H9 (cell line): ENCODE measurements around the gene SYNPO2. TPM values are rescaled to one million over a fixed set of nuclear protein-coding genes. Genes with fewer than 3 reads are reported as not detected.

ENCODE experiments used
- DNase-seq: peaks from one replicate; pipeline ENCODE4 v3.0.0-alpha.2; 2017
- H2AFZ ChIP-seq: one replicate; pipeline ENCODE4 v1.6.1; 2013; ENCODE audit warnings: mild to moderate bottlenecking, low read length, control low read depth, moderate library complexity
- H2AK5ac ChIP-seq: 2 replicates; pipeline ENCODE4 v1.6.1; 2013; ENCODE audit warnings: low read length, control low read depth, mixed read lengths; ENCODE audit not compliant: insufficient read length
- H2BK120ac ChIP-seq: one replicate; pipeline ENCODE4 v1.6.1; 2013; ENCODE audit warnings: low read depth, mild to moderate bottlenecking, low read length, control low read depth, inconsistent platforms; ENCODE audit not compliant: poor library complexity, severe bottlenecking
- H2BK12ac ChIP-seq: 2 replicates; pipeline ENCODE4 v1.6.1; 2013; ENCODE audit warnings: low read length, control low read depth, mixed read lengths, low read depth; ENCODE audit not compliant: insufficient read length
- H2BK15ac ChIP-seq: 2 replicates; pipeline ENCODE4 v1.6.1; 2013; ENCODE audit warnings: low read depth, low read length, control low read depth
- H2BK20ac ChIP-seq: one replicate; pipeline ENCODE4 v1.6.1; 2013; ENCODE audit warnings: low read depth, mild to moderate bottlenecking, low read length, control low read depth, inconsistent platforms; ENCODE audit not compliant: poor library complexity, severe bottlenecking
- H2BK5ac ChIP-seq: 2 replicates; pipeline ENCODE4 v1.6.1; 2013; ENCODE audit warnings: low read length, control low read depth, mixed read lengths; ENCODE audit not compliant: insufficient read length
- H3K14ac ChIP-seq: 2 replicates; pipeline ENCODE4 v1.6.1; 2013; ENCODE audit warnings: low read length, control low read depth; ENCODE audit not compliant: insufficient read depth
- H3K18ac ChIP-seq: 2 replicates; pipeline ENCODE4 v1.6.1; 2013; ENCODE audit warnings: low read depth, mild to moderate bottlenecking, mixed read lengths, low read length, control low read depth; ENCODE audit not compliant: insufficient read length
- H3K23ac ChIP-seq: 2 replicates; pipeline ENCODE4 v1.6.1; 2013; ENCODE audit warnings: low read length, control low read depth, mixed read lengths, low read depth; ENCODE audit not compliant: insufficient read length
- H3K23me2 ChIP-seq: 2 replicates; pipeline ENCODE4 v1.6.1; 2013; ENCODE audit warnings: low read depth, mild to moderate bottlenecking, mixed read lengths, low read length, control low read depth; ENCODE audit not compliant: insufficient read length, poor library complexity, severe bottlenecking
- H3K27ac ChIP-seq: 2 replicates; pipeline ENCODE4 v1.5.1; 2013; ENCODE audit warnings: low read length, control low read depth, mixed read lengths, low read depth; ENCODE audit not compliant: insufficient read length
- H3K27me3 ChIP-seq: 2 replicates; pipeline ENCODE4 v1.6.1; 2013; ENCODE audit warnings: low read length, control low read depth, inconsistent platforms; ENCODE audit not compliant: insufficient read depth
- H3K4ac ChIP-seq: 2 replicates; pipeline ENCODE4 v1.6.1; 2013; ENCODE audit warnings: low read depth, mild to moderate bottlenecking, control low read depth, inconsistent platforms, low read length, moderate library complexity
- H3K4me1 ChIP-seq: 2 replicates; pipeline ENCODE4 v1.6.1; 2013; ENCODE audit warnings: low read length, control low read depth, inconsistent platforms; ENCODE audit not compliant: insufficient read depth
- H3K4me2 ChIP-seq: 2 replicates; pipeline ENCODE4 v1.6.1; 2013; ENCODE audit warnings: low read length, control low read depth, mixed read lengths; ENCODE audit not compliant: insufficient read length, insufficient read depth
- H3K56ac ChIP-seq: 2 replicates; pipeline ENCODE4 v1.6.1; 2013; ENCODE audit warnings: low read depth, mild to moderate bottlenecking, mixed read lengths, low read length, control low read depth; ENCODE audit not compliant: insufficient read length
- H3K79me1 ChIP-seq: 2 replicates; pipeline ENCODE4 v1.6.1; 2013; ENCODE audit warnings: low read depth, mild to moderate bottlenecking, moderate library complexity, low read length, control low read depth, inconsistent platforms; ENCODE audit not compliant: insufficient read depth, poor library complexity, severe bottlenecking
- H3K79me2 ChIP-seq: 2 replicates; pipeline ENCODE4 v1.6.1; 2013; ENCODE audit warnings: low read length, control low read depth, inconsistent platforms; ENCODE audit not compliant: insufficient read depth
- H3K9ac ChIP-seq: 2 replicates; pipeline ENCODE4 v1.6.1; 2013; ENCODE audit warnings: low read length, control low read depth, mixed read lengths; ENCODE audit not compliant: insufficient read length; ENCODE audit errors: extremely low read depth
- H3K9me3 ChIP-seq: one replicate; pipeline ENCODE4 v1.6.1; 2013; ENCODE audit warnings: low read depth, low read length, inconsistent platforms; ENCODE audit not compliant: control insufficient read depth
- H3T11ph ChIP-seq: one replicate; pipeline ENCODE4 v1.6.1; 2013; ENCODE audit warnings: mild to moderate bottlenecking, low read length, control low read depth, inconsistent platforms
- H4K20me1 ChIP-seq: one replicate; pipeline ENCODE4 v1.6.1; 2013; ENCODE audit not compliant: control insufficient read depth, insufficient read length, insufficient read depth
- H4K5ac ChIP-seq: 2 replicates; pipeline ENCODE4 v1.6.1; 2013; ENCODE audit warnings: low read depth, mild to moderate bottlenecking, mixed read lengths, low read length, control low read depth; ENCODE audit not compliant: insufficient read length
- H4K8ac ChIP-seq: replicated peaks from 2 replicates; pipeline ENCODE4 v1.6.1; 2013; ENCODE audit warnings: low read length, control low read depth, mixed read lengths, low read depth; ENCODE audit not compliant: insufficient read length
- H4K91ac ChIP-seq: 2 replicates; pipeline ENCODE4 v1.6.1; 2013; ENCODE audit warnings: low read depth, mild to moderate bottlenecking, moderate library complexity, mixed read lengths, low read length, control low read depth; ENCODE audit not compliant: insufficient read length
- H3K27ac Mint-ChIP-seq, 3 experiments: 2 replicates in 2 of 3; 3 replicates in 1 of 3; pipeline ENCODE4 v1.8.0; 2020 to 2021; ENCODE audit warnings: mixed read lengths in 3 of 3, mild to moderate bottlenecking in 1 of 3, moderate library complexity in 1 of 3
- H3K27me3 Mint-ChIP-seq: 2 replicates; pipeline ENCODE4 v1.8.0; 2021; ENCODE audit warnings: low read depth, mild to moderate bottlenecking, moderate library complexity, mixed read lengths
- H3K36me3 Mint-ChIP-seq, 3 experiments: 2 replicates in 2 of 3; 3 replicates in 1 of 3; pipeline ENCODE4 v1.8.0; 2020 to 2021; ENCODE audit warnings: low read depth in 3 of 3, mixed read lengths in 3 of 3; ENCODE audit not compliant: insufficient read depth in 1 of 3
- H3K4me1 Mint-ChIP-seq, 2 experiments: 2 replicates each; pipeline ENCODE4 v1.8.0; 2020; ENCODE audit warnings: mixed read lengths in 2 of 2
- H3K4me3 Mint-ChIP-seq, 2 experiments: 2 replicates in 1 of 2; 3 replicates in 1 of 2; pipeline ENCODE4 v1.8.0; 2020 to 2021; ENCODE audit warnings: mild to moderate bottlenecking in 2 of 2, mixed read lengths in 2 of 2, moderate library complexity in 1 of 2
- H3K9me3 Mint-ChIP-seq, 2 experiments: 2 replicates in 1 of 2; 3 replicates in 1 of 2; pipeline ENCODE4 v1.8.0; 2020; ENCODE audit warnings: mild to moderate bottlenecking in 2 of 2, mixed read lengths in 2 of 2, moderate library complexity in 1 of 2
- WGBS: extraction: QIAGEN DNeasy Blood & Tissue Kit; methylation state at CpG from one replicate; pipeline ENCODE4 v1.1.7; 2013; ENCODE audit warnings: missing lambda C conversion rate, low lambda C conversion rate, mixed read lengths; ENCODE audit not compliant: insufficient read length; ENCODE audit errors: extremely low coverage; 5-methylcytosine and 5-hydroxymethylcytosine counted together
- total RNA-seq: library from RNA; stranded (reverse); gene quantifications from 2 replicates; pipeline ENCODE4 v1.2.1, GENCODE V29; 2021
- TF ChIP-seq, protein P1 (sequence below): fragments of 200-600 bp; sonication (generic); conservative IDR thresholded peaks from 3 replicates; pipeline ENCODE4 v1.8.0; 2021; ENCODE audit warnings: antibody characterized with exemption, mild to moderate bottlenecking

The SYNPO2 gene
- total RNA-seq, 1 experiment from 2014 or later, result 1.1 TPM

DNA sequence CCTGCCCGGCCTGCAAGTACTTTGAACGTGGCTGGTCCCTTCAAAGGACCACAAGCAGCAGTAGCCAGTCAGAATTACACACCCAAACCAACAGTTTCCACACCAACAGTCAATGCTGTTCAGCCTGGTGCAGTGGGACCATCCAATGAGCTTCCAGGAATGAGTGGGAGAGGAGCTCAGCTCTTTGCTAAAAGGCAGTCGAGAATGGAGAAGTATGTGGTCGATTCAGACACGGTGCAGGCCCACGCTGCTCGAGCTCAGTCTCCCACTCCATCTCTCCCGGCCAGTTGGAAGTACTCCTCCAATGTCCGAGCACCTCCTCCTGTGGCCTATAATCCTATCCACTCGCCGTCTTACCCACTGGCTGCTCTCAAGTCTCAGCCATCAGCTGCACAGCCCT is 142.6 kb downstream of the SYNPO2 start:
- H3K4me1 Mint-ChIP-seq, result peaks cover 17 to 28% of the 10 kb centered on the region in 2 experiments
- Histone ChIP-seq H3T11ph (no peak overlapping the region), H3K23ac (no peak overlapping the region), H2BK20ac (no peak overlapping the region), H4K8ac (no peak overlapping the region), H3K23me2 (no peaks in the 10 kb centered on the region), H2BK15ac (no peak overlapping the region), H3K79me1 (no peaks in the 10 kb centered on the region), H2BK12ac (no peak overlapping the region), H2AFZ (no peak overlapping the region), H3K14ac (no peak overlapping the region), H3K18ac (no peak overlapping the region), H2BK5ac (no peak overlapping the region), H4K5ac (no peak overlapping the region), H3K27me3 (no peaks in the 10 kb centered on the region), H3K4me2 (no peak overlapping the region), H4K20me1 (no peaks in the 10 kb centered on the region), H2BK120ac (no peak overlapping the region), H2AK5ac (no peak overlapping the region), H4K91ac (no peak overlapping the region), H3K56ac (no peak overlapping the region), H3K27ac (no peak overlapping the region), H3K4me1 (peaks cover 8% of the 10 kb centered on the region; the same call in 1 of the 2 replicates), H3K79me2 (no peaks in the 10 kb centered on the region), H3K9ac (no peak overlapping the region), H3K4ac (no peak overlapping the region), H3K9me3 (no peaks in the 10 kb centered on the region)
- no peaks in the 10 kb centered on the region for H3K27me3 Mint-ChIP-seq
- H3K36me3 Mint-ChIP-seq, result peaks cover 5 to 15% (median 8%) of the 10 kb centered on the region in 3 experiments; a peak in 5 of 7 replicates
- TF ChIP-seq, protein P1, sequence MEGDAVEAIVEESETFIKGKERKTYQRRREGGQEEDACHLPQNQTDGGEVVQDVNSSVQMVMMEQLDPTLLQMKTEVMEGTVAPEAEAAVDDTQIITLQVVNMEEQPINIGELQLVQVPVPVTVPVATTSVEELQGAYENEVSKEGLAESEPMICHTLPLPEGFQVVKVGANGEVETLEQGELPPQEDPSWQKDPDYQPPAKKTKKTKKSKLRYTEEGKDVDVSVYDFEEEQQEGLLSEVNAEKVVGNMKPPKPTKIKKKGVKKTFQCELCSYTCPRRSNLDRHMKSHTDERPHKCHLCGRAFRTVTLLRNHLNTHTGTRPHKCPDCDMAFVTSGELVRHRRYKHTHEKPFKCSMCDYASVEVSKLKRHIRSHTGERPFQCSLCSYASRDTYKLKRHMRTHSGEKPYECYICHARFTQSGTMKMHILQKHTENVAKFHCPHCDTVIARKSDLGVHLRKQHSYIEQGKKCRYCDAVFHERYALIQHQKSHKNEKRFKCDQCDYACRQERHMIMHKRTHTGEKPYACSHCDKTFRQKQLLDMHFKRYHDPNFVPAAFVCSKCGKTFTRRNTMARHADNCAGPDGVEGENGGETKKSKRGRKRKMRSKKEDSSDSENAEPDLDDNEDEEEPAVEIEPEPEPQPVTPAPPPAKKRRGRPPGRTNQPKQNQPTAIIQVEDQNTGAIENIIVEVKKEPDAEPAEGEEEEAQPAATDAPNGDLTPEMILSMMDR, result no peak
- no peaks in the 10 kb centered on the region for H3K9me3 Mint-ChIP-seq
- WGBS, result no CpG with 5 or more reads among the region's 11 CpGs
- H3K4me3 Mint-ChIP-seq, result no peak overlapping the region
- no peak for DNase-seq
- H3K27ac Mint-ChIP-seq, result peak overlapping the region in 1 of 3 experiments; percentile 41; a peak in 3 of 7 replicates
